HG03575 (cell line): ENCODE results near the gene ARMH3.

Source experiments
- ATAC-seq: cut with Tn5 transposase; IDR thresholded peaks from one replicate; pipeline ENCODE4 v1.9.1; 2021; ENCODE audit not compliant: unreplicated experiment, insufficient number of reproducible peaks, low FRiP score; ENCODE audit errors: extremely low read depth

Gene ARMH3

DNA sequence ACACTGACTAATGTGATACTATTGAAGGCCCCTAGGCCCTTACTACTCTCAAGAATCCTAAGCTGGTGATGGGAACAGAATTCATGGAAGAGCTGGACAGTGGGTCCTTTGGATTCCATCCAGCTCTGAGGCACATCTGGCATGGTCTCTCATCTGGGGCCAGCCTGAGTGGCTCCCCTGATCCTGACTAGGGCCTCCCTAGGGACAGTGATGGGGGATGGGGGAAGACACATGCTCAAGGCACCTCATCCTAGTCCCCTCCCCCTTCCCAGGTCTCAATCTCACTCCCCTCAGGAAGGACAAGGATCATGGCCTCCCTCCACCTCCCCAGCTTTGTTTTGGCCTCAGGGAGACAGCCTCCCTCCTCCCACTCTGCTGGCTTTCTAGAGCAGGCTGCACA is 214.1 kb downstream of the ARMH3 start:
- no peak for ATAC-seq

DNA sequence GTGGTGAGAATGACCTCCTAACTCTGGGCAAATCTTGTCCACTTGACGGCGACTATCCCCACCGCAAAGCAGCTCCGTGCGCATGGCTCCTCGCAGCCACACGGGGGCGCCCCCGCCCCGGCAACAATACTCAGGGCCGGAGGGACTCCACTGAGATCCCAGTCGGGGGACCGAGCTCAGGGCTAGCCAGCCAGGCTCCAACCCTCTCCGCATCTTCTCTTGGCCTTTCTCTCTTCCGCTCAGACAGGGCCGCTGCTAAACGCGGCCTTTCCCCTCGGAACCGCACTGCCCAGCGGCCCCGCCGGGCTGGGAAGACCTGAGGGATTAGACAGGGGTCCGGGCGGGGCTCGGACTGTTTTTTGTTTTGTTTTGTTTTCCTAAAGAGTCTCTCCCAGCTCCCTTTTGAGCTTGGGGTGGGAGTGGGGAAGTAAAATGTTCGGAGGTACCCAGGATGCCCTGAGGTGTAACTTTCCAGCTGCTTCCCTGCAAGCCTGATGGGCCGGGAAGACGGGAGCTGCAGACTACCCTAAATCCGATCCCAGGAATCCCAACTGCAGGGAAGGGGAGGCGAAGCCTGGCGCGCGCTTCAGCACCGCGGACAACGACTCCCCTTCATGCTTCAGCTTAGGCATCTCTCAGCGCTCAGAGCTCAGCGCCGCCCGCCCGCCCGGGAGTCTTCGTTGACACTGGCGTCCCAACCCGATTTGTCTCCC is 215.1 kb downstream of the ARMH3 start:
- no peak for ATAC-seq

DNA sequence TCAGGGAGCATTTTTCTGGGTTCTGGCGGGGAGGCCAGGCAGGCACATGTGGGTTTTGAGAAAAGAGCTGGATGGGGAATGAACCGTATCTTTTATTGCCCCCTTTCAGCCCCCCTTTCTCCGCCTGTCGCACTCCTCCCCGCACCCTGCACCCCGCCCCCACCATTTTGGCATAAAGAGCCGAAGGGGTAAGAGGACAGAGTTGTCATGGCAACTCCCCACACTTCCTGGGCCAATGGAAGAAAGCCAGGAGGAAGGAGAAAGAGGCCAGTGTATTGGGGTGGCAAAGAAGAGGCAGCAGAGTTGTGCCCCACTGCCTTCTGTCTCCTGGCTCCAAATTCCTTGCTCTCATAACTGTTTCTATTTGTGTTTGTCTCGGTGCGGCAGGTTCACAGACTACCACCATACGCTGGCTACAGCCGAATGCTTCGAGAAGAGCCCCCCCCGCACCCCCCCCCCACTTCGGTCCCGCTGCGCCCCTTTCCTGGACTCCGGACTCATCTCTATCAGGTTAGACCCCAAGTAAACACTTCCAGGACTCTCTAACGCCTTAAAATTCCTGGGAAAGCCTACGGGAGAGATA is 215.8 kb downstream of the ARMH3 start:
- no peak for ATAC-seq

DNA sequence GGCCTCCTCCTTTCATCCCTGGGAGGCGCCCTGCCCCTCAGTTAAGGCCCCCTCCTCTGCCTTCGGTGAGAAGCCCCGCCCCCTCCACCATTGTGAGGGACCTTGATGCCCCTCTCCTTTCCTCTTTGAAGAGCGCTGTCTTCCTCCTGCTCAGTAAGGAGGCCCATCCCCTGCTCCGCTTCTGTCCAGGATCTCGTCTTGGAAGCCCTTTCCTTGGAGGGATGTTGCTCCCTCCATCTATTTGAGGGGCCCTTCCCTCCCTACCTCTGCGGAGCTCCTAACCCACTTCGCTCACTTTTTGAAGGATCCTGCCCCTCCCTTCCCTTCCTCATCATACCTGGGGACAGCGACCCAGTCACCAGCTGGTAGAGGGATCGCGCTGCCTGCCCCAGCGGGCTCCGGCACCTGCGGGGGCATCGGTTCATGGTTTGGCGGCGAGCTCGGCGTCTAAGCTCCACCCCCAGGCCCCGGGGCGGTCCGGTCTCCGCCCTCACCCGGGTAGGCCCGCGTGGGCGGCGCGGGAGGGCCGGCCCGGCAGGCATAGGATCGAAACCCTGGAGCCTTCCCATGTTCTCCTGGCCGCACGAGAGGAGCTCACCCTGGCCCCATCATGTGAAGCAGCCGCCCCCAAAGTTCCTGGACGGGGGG is 216.4 kb downstream of the ARMH3 start:
- no peak for ATAC-seq

DNA sequence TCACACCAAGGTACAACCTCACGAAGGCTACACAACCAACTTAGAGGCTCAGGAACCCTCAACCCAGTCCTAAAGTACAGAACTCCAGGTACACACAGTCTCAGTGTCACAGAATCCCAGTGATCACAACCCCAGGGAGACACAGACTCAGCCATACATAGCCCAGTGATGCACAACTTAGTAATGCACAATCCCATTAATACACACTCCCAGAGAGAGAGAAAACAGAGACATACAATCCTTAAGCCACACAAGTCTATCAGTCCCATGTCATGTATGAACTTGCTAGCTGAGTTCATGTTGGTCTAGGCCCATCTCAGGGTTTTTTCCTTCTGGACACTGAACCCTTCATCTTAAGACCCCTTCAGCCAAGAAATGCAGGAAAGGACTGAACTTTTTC is 217.0 kb downstream of the ARMH3 start:
- ATAC-seq = no peak

DNA sequence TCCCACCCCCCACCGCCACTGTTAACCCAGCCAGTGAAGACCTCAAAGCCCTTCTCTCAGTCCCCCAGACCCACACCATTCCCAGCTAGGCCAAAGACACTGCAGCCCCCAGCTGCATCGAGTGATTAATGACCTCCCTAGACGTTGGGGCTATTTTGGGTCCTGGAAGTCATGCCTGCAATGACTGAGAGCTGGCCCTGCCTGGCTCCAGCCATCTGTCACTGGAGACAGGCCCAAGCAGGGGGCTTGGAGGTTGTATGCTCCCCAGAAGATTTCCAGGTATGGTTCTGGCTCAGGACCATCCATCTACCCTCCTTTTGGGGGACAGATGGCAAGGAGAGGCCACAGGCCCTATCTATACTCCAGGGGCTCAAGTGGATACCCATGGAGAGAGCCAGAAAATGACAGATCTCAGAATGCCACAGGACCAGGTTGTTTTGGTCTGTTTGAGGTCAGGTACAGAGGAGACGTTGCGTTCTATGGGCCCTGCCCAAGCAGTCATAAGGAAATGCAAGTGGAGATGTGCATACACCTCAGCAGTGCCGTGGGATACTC is 217.5 kb downstream of the ARMH3 start:
- no peak for ATAC-seq

DNA sequence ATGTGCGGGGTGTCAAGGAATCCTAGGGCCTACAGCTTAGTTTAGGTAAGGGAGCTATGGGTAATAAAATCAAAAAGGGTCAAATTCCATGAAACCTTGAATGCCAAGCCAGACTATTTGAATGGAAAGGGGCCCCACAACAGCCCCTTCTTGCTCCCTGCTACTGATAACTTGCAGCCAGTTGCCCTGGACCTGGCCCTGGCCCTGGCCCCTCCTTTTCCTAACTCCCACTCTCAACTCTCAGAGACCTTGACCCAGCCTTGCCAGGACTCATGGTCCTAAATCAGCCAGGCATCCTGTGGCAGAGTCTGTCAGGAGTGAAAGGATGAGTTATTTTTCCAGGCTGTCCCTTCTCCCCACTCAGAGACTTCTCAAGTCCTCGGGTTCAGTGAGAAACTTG is 218.2 kb downstream of the ARMH3 start:
- no peak for ATAC-seq

DNA sequence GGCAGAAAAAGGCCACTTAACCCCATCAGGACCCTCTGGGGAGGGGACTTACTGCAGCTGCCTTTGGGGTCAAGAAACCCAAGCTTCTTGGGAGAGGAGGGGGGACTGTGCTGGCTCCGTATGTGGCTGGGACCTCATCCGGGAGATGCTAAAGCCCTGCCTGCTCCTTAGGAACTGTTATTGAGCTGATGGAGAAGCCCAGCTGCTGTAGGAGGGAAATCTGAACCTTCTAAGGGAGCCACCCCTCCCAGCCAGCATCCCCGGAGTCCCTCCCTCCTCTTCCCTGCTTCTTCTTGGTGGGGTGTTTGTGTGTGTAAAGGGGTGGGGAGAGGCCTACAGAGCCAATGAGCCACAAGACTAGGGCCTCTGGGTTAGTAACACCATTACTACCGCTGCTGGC is 220.6 kb downstream of the ARMH3 start:
- no peak for ATAC-seq

DNA sequence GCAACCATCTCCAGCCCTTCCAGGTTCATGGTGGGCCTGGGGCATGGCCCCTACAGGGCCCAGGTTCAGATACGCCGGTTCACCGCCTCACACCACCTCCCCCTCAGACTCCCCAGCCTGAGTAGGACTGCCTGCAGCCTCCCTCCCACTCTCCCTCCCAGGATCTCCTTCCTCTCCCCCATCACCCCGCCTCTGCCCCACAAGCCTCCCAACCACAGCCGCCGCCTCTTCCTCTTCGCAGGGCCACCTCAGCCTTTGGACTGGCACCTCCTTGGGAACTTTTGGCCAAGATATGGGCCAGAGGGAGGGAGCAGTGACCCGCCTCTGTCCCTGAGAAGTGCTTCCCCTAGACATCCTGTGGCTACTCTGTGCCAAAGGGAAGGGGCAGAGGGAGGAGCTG is 221.6 kb downstream of the ARMH3 start:
- no peak for ATAC-seq

DNA sequence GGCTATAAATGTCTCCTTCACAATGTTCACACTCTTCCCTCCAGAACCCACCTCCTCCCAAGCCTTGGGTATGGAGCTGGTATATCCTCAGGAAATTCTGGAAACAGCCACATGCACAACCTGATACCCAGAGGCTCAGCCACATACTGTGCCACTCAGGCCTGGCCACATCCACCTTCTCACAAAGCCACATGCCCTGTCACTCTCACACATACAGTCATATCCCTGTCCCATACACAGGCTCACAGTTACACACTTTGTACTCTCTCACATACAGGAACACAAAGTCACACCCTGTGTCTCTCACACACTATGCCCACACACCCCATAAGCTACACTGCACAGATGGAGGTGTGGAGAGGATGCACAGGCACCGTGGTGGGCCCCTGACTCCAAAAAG is 222.5 kb downstream of the ARMH3 start:
- ATAC-seq = no peak

DNA sequence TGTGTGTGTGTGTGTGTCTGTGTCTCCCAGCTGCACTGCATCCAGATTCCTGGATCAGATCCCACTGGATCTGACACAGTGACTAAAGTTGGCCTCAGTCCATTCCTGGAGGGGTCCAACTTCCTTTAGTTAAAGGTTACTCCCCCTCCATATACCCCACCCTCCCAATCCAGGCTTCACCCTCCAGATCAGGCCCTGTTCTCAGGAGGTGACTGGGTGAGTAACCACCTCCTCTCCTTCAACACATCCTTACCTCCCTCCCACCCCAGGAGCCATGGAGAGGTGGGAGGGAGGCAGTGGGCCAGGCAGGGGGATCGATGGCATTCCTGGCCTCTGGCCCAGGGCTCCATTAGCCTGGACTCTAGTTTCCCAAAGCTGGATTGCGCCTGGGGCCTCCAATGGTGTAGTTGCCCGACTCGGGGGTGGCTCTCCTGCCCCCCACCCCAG is 223.6 kb downstream of the ARMH3 start:
- no peak for ATAC-seq

DNA sequence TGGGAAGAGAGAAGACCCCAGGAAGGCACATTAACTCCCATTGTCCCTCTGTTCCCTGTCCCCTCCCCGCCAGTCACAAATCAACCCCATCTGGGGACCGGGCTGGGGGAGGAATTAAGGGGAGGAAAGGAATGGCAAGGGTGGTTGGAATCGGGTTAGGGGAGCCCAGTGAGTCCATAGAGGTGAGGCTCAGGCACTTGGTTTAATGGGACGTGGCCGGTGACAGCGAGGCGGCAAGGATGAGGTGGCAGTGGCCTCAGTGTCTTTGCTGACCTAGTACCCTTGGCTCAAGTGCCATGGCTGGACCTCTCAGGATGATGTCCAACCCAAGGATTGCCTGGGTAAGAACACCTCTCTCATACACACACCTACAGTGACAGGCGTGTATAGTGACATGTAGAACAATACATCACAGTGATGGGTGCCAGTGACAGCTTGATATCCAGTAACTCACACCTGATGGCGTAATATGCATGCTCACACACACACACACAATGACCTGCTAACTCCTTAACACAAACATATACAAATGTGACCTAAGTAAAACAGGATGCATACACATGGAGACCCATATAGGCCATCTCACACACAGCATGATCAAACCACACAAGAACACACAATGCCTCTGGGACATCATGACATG is 224.7 kb downstream of the ARMH3 start:
- no peak for ATAC-seq

DNA sequence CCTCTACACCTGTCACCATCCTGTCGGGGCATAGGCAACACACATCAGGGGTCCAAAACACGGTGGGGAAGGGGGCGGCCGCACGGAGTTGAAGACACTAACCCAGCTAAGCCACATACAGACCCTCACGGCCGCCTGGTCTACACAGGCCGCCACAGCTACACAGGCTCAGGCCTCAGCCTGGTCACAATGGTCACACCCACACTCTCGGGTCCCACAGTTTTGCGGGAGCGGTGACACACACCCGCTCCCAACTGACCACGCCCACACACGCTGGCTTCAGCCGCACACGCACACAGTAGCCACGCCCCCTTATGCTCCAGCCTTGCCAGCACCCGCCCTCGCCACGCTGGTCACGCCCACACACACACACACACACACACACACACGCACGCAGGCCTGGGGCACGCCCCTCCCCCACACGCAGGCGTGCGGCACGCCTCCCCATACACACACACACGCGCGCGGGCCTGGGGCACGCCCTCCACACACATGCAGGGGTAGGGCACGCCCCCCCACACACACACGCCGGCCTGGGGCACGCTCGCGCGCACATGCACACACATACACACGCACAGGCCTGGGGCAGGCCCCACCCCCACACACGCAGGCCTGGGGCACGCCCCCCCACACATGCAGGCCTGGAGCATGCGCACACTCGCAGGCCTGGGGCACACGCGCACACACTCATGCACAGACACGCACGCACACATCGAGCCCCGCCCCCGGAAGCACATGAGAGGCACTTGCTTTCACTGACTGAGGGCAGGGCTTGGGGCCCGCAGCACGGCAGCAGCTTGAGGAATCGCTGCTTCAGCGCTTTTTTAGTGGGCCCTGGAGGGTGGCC is 225.4 kb downstream of the ARMH3 start:
- no peak for ATAC-seq

DNA sequence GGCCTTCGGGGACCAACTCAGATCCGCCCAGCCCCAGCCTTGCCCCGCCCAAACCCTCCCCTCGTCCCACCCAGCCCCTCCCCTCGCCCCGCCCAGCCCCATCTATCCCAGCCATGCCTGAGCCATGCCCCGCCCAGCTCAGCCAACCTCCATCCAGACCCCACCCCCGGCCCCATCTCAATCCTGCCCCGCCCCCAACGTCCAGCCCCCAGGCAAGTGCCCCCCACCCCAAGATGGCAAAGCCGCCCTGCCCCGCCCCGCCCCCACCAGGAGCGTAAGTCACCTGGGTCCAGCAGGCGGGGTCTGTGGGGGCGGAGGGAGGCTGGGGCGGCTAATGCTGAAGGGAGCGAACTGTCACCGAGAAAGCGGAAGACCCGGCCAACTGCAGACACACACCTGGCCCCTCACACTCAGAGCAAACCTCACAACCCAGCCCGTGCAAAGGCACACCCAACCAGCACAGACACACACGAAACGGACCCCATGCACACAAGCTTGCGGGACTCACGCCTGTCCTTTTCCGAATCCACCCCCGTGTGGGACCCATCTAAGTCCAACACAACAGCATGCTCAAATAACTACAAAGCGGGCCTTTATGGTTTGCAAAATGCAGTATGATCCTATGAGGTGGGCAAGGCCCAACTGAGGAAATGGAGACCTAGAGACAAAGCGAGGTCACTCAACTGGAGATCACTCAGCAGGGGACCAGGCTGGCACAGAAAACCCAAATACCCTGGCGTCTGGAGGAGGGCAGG is 226.2 kb downstream of the ARMH3 start:
- no peak for ATAC-seq

DNA sequence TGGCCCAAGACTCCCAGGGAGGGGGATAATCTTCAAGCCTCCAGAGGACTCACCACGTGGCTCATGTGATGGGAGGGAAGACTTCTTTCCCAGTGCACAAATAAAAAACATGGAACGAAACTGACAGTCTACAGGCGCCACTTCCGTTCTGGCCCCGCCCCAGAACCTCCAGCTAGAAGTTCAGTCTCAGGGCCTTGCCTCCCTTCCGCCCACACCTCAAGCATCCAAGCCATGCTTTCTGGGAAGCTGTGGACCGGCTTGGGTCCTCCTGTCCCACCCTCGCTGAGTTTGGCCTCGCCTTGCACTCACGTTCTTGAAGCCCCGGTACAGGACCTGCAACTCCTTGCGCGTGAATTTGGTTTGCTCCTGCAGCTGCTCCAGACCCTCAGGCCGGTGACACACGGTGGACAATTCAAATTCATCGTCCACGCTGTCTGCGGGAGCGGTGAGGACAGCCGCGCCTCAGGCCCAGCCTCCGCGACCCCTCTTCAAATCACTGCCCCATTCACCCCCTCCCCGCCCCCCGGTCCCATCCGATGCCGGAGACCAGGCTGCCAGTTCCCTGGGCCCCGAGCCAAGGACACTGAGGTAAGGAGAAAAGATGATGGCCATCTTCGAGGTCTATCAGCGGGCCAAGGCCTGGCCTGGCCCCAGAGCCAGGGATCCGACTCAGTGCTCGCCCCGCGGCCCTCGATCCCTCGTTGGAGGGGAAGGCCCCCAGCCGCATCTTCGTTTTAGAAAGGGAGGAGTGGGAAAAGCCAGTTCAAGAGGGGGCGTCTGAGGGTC is 227.0 kb downstream of the ARMH3 start:
- ATAC-seq = no peak

DNA sequence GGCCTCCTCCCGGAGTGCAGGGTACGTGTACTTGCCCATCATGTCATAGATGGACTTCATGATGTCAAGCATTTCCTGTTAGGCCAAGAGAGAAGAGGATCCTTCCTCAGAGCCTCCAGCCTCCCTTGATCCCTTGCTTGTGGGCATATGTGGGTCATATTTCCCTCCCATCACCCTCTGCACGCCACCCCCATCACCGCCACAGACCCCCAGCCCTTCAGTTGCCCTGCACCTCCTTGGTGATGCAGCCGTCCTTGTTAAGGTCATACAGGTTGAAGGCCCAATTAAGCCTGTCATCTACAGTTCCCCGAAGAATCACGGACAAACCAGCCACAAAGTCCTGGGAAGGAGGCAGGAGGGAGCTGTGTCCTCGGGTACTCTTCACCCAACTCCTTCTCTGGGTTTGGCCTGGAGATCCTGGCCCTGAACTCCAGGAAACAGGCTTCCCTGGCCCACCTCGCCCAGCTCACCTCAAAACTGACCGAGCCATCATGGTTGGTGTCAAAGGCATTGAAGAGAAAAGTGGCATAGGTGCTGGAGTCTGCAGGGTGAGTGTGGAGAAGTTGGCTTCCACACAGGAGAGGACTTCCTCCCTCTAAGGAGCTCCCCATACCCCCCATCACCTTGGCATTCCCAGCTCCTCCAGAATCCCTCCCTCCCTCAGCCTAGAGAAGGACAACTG is 227.9 kb downstream of the ARMH3 start:
- ATAC-seq = no peak

DNA sequence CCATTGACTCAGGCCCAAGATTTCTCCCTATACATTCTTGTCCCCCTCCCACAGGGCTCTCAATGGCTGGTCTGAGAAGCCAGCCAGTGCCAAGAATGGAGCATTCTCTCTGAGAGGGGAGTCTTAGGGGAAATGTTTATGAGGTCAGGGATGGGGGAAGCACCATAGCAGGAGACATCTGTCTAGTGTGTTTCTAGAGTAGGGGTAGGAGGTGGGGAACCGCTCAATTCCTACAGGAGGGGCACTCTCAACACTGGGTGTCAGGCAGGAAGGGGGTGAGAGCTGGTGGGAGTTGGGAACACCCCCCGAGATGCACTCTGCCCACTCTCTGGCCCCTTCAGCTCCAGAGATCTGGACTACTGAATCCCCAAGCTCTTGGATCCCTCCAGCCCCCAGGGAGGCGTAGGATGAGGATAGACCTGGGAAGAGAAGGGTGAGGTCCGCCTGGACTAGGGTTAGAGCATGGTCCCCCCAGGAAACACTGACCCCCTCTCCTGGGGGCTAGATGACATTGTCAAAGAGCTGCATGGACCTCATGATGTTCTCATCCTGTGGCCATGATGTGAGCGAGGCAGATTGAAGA is 229.0 kb downstream of the ARMH3 start:
- no peak for ATAC-seq
